Measurements from ENCODE around the gene SLC27A3.

The SLC27A3 gene

DNA sequence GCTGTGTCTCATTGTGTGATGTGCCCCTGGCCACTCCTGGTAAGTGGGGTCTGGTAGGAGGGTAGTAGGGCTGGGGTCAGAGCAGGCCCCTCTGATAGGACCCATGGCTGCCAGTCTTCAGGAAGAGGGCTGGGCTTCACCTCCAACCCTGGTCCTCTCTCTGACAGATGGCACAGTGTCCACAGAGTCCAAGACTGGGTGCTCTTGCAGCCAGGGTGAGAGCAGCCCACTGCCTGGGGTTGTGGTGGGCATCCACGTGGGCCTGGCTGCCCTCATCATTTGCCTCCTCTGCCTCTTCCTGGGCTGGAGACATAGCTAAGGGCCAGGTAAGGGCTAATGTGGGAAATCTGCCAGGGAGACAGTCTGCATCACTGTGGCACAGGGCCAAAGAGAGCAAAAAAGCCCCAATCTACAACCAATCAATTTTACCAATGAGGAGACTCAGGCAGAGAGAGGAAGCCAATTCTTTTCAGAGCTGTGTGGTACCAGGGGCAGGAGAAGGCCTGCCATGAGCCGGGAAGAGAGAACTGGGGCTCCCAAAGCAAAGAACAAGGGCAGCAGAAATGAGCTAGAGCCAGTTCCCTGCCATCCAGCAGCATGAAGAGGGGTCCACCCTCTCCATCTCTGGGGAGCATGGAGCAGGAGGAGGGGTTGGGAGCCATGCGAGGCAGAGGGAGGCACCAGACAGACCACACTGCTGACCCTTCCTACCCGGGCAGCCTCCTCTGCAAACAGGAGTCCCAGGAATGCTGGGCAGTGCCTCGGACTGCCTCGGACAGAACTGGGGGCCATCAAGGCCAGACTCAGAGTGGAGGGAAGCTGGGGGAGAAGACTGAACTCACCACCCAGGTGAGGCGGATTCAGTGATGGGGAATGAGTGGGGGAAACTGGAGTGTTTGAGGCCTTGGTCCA lies 26.8 kb downstream of the SLC27A3 start:
- 98% methylated on average over 5 of the region's 7 CpGs for WGBS, 2 experiments (ENCODE audit: insufficient coverage in 2 of 2)
- H3K36me3 ChIP-seq (ENCODE audit: control insufficient read depth, insufficient read depth, low read length): peaks cover 32% of the 10 kb centered on the region
- H3K4me1 ChIP-seq (ENCODE audit: control insufficient read depth, insufficient read depth, low read length, poor library complexity, severe bottlenecking): no peaks in the 10 kb centered on the region
- H3K4me3 ChIP-seq (ENCODE audit: extremely low read depth, insufficient read depth, low read length, poor library complexity, severe bottlenecking): no peak overlapping the region
- no peak overlapping the region for H3K27ac ChIP-seq (ENCODE audit: low read depth, low read length, severe bottlenecking)
- no peaks in the 10 kb centered on the region for H3K9me3 ChIP-seq (ENCODE audit: control insufficient read depth, low read length)

DNA sequence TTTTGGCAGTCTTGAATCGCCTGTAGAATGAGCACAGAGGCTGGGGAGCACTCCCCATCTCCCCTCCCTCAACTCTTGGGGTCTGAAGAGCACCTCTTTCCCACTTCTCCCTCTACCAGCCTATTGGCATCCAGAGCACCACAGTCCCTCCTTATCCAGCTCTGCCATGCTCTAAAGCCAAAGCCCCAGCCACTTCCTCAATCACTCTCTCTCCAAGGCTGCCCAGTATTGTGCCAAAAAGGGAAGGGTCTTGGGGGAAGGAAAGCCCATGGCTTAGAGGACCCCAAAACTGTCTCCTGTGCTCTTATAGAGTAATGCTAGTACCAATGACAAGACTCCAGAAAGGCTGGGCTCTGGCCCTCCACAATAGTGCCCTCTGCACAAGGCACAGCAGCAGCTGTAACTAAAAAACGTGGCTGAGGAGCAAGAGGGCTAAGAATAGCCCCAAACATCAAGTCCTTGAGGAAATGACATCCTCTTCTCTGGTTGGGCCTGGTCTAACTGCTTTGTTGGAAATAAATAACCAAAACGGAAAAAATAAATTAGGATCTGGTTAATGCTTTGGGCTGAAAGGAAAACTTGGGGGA lies 28.4 kb downstream of the SLC27A3 start:
- no peak overlapping the region for H3K4me3 ChIP-seq (ENCODE audit: extremely low read depth, insufficient read depth, low read length, poor library complexity, severe bottlenecking)
- peaks cover 47% of the 10 kb centered on the region for H3K36me3 ChIP-seq (ENCODE audit: control insufficient read depth, insufficient read depth, low read length)
- no peaks in the 10 kb centered on the region for H3K9me3 ChIP-seq (ENCODE audit: control insufficient read depth, low read length)
- H3K27ac ChIP-seq (ENCODE audit: low read depth, low read length, severe bottlenecking): no peak overlapping the region
- 92 to 96% methylated on average over 2 to 3 of the region's 3 CpGs for WGBS, 2 experiments (ENCODE audit: insufficient coverage in 2 of 2)
- no peaks in the 10 kb centered on the region for H3K4me1 ChIP-seq (ENCODE audit: control insufficient read depth, insufficient read depth, low read length, poor library complexity, severe bottlenecking)

DNA sequence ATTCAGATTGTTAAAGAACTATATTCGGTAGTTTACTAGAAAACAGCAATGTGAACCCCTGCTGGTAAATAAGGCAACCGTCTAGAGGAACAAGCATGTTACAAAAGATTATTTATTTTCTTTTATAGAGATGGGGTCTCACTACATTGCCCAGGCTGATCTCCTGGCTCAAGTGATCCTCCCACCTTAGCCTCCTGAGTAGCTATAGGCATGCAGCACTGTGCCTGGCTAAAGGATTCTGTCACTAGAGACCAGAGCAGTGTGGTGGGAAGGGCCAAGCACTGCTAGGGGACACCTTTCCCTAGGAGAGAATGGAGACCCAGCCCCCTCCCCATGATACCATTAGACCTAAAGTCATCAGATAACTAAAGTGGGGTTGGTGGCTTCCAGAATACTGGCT lies 28.9 kb downstream of the SLC27A3 start:
- no peak overlapping the region for H3K4me3 ChIP-seq (ENCODE audit: extremely low read depth, insufficient read depth, low read length, poor library complexity, severe bottlenecking)
- WGBS, 2 experiments (ENCODE audit: insufficient coverage in 2 of 2): 89 to 100% methylated on average over 1 of the region's 2 CpGs
- H3K36me3 ChIP-seq (ENCODE audit: control insufficient read depth, insufficient read depth, low read length): peaks cover 52% of the 10 kb centered on the region
- no peaks in the 10 kb centered on the region for H3K9me3 ChIP-seq (ENCODE audit: control insufficient read depth, low read length)
- H3K27ac ChIP-seq (ENCODE audit: low read depth, low read length, severe bottlenecking): no peak overlapping the region
- no peaks in the 10 kb centered on the region for H3K4me1 ChIP-seq (ENCODE audit: control insufficient read depth, insufficient read depth, low read length, poor library complexity, severe bottlenecking)

DNA sequence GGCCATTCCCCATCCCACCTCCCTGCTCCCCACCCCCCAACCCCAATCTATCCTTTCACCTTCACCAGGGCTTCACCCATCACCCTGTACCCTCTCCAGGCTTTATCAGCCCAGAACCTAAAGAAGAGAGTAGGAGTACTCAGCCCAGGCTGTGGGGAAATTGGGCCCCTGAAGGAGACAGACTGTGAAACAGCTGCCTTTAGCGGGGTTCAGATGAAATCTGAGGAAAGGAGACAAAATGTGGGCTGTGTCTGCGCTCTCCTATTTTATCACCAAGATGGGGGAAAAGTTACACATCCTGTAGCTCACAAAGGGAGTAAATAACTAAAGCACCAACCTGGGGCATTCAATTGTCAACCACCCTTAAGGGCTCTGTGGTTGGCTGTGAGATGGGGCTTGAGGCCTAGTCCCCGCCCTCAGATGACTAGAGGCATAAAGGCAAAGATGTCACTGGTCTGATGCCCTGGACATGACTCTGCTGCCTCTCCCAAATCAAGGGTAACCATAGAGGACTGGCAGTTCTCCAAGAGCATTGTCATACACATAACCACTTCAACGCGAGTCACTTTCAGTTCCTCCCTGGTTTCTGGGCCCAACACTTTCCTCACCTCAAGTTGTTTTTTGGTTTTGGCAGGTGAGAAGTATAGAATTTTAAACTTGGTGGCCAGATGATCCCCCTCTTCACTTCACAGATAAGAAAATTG lies 30.0 kb downstream of the SLC27A3 start:
- Histone ChIP-seq H3K4me3 (ENCODE audit: extremely low read depth, insufficient read depth, low read length, poor library complexity, severe bottlenecking) (no peak overlapping the region), H3K9me3 (ENCODE audit: control insufficient read depth, low read length) (no peaks in the 10 kb centered on the region), H3K36me3 (ENCODE audit: control insufficient read depth, insufficient read depth, low read length) (peaks cover 63% of the 10 kb centered on the region), H3K4me1 (ENCODE audit: control insufficient read depth, insufficient read depth, low read length, poor library complexity, severe bottlenecking) (no peaks in the 10 kb centered on the region), H3K27ac (ENCODE audit: low read depth, low read length, severe bottlenecking) (no peak overlapping the region)
- WGBS, 2 experiments (ENCODE audit: insufficient coverage in 2 of 2): 100% methylated on average over 2 of the region's 5 CpGs

DNA sequence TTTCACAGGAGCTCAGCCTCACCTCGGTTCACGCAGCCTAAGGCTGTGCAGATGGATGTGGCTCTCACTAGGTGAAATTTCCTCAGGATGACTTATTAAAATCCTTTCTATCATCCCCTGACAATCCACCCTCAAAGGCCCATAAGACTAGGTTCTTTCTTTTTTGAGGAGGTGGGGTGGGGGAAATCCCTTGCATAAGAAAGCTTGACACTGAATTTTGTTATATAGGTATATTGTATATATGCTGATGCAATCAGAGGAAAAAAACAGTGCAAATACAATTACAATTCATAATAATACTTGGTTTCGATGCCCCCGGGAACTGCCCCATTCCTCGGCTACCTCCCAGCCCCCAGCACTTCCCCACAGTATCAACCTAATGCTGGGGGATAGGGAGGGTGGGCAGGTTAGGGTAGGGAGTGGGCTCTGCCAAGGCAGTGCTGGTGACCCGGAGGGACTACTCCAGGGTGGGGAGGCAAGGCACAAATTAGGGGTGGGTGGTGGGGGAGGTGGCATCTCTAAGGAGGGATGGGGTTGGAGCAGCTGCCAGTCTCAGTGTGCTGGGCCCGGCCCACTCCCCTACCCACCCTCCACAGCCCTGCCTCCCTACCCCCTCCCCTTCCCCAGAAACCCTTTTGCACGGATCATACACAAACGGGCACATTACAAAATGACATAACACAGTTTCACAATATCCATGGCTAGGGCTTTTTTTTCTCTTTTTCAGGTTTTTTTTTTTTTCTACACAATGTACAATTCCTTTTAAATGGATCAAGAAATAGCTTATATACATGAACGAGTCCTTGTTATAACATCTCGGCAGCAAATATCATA lies 30.9 kb downstream of the SLC27A3 start:
- no peak overlapping the region for H3K4me3 ChIP-seq (ENCODE audit: extremely low read depth, insufficient read depth, low read length, poor library complexity, severe bottlenecking)
- no peaks in the 10 kb centered on the region for H3K9me3 ChIP-seq (ENCODE audit: control insufficient read depth, low read length)
- H3K36me3 ChIP-seq (ENCODE audit: control insufficient read depth, insufficient read depth, low read length): peaks cover 71% of the 10 kb centered on the region
- no peak overlapping the region for H3K27ac ChIP-seq (ENCODE audit: low read depth, low read length, severe bottlenecking)
- no peaks in the 10 kb centered on the region for H3K4me1 ChIP-seq (ENCODE audit: control insufficient read depth, insufficient read depth, low read length, poor library complexity, severe bottlenecking)
- WGBS, 2 experiments (ENCODE audit: insufficient coverage in 2 of 2): 89 to 94% methylated on average over 3 to 4 of the region's 11 CpGs

DNA sequence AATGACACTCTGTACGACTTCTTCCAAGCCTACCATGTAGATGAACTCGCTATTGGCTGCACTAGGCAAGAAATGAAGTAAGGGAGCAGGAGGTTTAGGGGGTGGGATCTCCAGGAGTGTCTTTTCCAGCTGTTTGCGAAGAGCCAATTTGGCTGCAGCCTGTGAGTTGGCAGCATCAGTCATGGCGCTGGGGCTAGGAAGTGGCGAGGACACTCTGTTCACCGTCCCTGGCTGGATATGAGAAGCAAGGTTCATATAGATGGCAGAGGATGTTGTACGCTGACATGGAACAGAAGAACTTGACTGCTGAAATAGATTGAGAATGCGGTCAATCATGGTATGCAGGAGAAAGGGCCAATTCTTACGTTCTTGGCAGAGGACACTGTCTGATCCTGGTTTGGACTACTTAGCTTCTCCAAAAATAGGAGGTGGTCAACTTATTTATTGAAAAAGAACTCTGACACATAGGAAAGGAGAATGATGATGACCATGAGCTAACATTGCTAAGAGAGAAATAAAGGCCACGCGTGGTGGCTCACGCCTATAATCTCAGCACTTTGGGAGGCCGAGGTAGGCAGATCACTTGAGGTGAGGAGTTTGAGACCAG lies 41.2 kb downstream of the SLC27A3 start:
- no peaks in the 10 kb centered on the region for H3K9me3 ChIP-seq (ENCODE audit: control insufficient read depth, low read length)
- WGBS, 2 experiments (ENCODE audit: insufficient coverage in 2 of 2): 97 to 98% methylated on average over 13 of the region's 13 CpGs
- peaks cover 90% of the 10 kb centered on the region for H3K36me3 ChIP-seq (ENCODE audit: control insufficient read depth, insufficient read depth, low read length)
- H3K27ac ChIP-seq (ENCODE audit: low read depth, low read length, severe bottlenecking): no peak overlapping the region
- no peaks in the 10 kb centered on the region for H3K4me1 ChIP-seq (ENCODE audit: control insufficient read depth, insufficient read depth, low read length, poor library complexity, severe bottlenecking)
- H3K4me3 ChIP-seq (ENCODE audit: extremely low read depth, insufficient read depth, low read length, poor library complexity, severe bottlenecking): no peak overlapping the region

DNA sequence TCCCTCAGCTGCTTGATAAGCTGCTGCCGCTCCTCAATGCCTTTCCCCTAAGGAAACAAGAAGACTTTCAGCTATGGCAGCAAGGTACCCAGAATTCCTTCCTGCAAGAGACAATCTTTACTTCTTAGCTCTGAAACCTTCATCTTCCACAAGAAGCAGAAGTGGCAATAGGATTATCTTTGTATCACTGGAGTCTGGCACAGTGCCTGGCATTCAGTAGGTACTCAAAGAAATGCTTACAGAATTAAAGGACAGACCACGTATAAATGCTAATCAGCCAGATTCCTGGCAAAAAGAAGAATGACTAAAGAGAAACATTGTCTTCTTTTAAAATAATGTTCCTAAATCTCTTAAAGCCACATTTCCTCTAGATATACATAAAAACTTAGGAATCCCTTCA lies 43.7 kb downstream of the SLC27A3 start:
- 100% methylated on average over 1 of the region's 2 CpGs for WGBS, 2 experiments (ENCODE audit: insufficient coverage in 2 of 2)
- Histone ChIP-seq H3K27ac (ENCODE audit: low read depth, low read length, severe bottlenecking) (no peak overlapping the region), H3K9me3 (ENCODE audit: control insufficient read depth, low read length) (no peaks in the 10 kb centered on the region), H3K36me3 (ENCODE audit: control insufficient read depth, insufficient read depth, low read length) (peaks cover 83% of the 10 kb centered on the region), H3K4me1 (ENCODE audit: control insufficient read depth, insufficient read depth, low read length, poor library complexity, severe bottlenecking) (no peaks in the 10 kb centered on the region), H3K4me3 (ENCODE audit: extremely low read depth, insufficient read depth, low read length, poor library complexity, severe bottlenecking) (no peak overlapping the region)

DNA sequence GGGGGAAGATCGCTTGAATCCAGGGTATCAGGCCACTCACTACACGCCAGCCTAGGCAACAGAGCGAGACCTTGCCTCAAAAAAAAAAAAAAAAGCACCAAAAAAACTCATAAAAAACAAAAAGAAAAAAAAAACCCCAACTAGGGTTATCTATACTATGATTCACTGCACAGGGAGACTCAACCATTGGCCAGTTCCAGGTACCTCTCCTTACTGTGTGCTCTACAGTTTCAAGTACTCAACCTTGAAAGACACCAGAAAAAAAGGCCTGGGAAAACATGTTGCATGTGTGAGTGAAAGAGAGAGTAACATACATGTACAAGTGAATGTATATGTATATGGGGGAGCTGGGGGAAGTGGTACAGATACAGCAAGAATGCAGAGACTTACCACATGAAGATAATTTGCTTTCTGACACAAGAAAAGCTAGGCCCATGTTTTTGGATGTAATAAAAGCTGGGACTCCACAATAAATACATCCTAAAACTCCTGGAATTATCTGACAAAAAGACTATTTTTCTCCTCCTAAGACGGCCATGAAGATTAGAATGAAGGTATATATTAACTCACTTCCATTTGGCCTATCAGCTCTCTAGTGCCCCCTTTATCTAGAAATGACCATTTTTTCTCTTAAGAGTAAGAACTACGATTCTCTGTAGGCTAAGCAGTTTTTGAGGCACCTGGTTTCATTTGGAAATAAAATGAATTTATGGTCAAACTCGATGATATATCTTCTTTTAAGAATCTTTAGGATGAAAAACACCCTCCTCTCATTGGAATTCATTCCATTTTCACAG lies 52.2 kb downstream of the SLC27A3 start:
- H3K36me3 ChIP-seq (ENCODE audit: control insufficient read depth, insufficient read depth, low read length): peaks cover 56% of the 10 kb centered on the region
- WGBS, 2 experiments (ENCODE audit: insufficient coverage in 2 of 2): 100% methylated on average over 3 of the region's 6 CpGs
- H3K4me3 ChIP-seq (ENCODE audit: extremely low read depth, insufficient read depth, low read length, poor library complexity, severe bottlenecking): no peak overlapping the region
- H3K4me1 ChIP-seq (ENCODE audit: control insufficient read depth, insufficient read depth, low read length, poor library complexity, severe bottlenecking): no peaks in the 10 kb centered on the region
- H3K9me3 ChIP-seq (ENCODE audit: control insufficient read depth, low read length): no peaks in the 10 kb centered on the region
- no peak overlapping the region for H3K27ac ChIP-seq (ENCODE audit: low read depth, low read length, severe bottlenecking)

Data from mesodermal cell (in vitro differentiated cells).